ENCODE data around the gene SAP30BP.

DNA sequence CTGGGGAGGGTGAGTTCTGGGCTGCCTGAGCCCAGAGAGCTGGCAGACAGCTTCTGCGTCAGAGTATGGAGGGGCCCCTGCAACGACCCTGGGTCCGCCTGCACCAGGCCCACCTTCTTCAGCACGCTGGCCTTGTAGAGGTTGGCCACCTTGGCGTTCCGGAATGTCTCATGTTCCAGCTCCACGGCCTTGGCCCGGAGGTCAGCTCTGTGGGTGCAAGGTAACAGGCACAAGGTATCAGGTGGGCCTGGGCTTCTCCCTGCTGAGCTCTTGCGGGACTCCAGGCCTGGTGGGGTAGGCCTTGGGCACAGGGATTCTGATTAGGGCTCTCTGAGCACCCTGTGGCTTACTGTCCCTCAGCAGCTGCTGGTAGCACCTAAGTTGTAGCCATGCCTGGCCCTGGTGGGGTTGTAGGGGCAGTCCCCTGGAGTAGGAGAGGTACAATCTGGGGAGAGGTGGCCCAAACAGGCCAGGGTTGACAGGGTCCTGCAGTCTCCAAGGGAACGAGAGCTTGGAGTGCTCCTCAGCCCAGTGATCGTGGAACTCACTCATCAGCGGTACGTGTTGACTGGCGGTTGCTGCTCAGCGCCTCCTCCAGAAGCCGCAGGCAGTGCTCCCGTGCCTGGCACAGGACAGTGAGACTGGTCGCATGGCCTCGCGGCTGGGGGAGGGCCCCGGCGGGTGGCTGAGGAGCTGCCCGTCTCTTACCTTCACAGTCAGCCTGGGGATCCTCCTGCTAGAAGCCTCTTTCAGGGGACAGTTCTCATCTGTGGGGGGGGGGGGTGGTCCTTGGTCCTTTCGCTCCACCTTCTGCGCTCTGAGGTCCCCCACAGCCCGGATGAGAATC is 36.8 kb upstream of the SAP30BP start:
- TF ChIP-seq, protein P1, sequence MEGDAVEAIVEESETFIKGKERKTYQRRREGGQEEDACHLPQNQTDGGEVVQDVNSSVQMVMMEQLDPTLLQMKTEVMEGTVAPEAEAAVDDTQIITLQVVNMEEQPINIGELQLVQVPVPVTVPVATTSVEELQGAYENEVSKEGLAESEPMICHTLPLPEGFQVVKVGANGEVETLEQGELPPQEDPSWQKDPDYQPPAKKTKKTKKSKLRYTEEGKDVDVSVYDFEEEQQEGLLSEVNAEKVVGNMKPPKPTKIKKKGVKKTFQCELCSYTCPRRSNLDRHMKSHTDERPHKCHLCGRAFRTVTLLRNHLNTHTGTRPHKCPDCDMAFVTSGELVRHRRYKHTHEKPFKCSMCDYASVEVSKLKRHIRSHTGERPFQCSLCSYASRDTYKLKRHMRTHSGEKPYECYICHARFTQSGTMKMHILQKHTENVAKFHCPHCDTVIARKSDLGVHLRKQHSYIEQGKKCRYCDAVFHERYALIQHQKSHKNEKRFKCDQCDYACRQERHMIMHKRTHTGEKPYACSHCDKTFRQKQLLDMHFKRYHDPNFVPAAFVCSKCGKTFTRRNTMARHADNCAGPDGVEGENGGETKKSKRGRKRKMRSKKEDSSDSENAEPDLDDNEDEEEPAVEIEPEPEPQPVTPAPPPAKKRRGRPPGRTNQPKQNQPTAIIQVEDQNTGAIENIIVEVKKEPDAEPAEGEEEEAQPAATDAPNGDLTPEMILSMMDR (IDR thresholded peaks at IDR 0.05) = no peak
- TF ChIP-seq EP300 (IDR thresholded peaks at IDR 0.05) (no peak), POLR2AphosphoS5 (IDR thresholded peaks at IDR 0.05) (no peak)

All from gastroesophageal sphincter (tissue), 3 donors.